Stomach (tissue), 9 donors: ENCODE results near the gene FAM200A. TPM values are rescaled to one million over a fixed set of nuclear protein-coding genes. Genes with fewer than 3 reads are reported as not detected.

Experiments used
- DNase-seq, 2 donors: peaks; one replicate each; pipeline versions ENCODE4 v3.0.0 to v3.0.0-alpha.2; 2013 to 2019
- H3K27ac ChIP-seq, 5 donors: fragments of 200-600 bp in 4 of 5; sonication (generic) in 4 of 5; one replicate each; pipeline ENCODE4 v1.5.1; 2013 to 2019; ENCODE audit warnings: mild to moderate bottlenecking in 1 of 5, moderate library complexity in 1 of 5
- H3K27me3 ChIP-seq, 3 donors: fragments of 200-600 bp; sonication (generic); one replicate each; pipeline ENCODE4 v1.5.1; 2017 to 2019; ENCODE audit warnings: mixed run types in 1 of 3
- H3K36me3 ChIP-seq, 4 donors: fragments of 200-600 bp; sonication (generic); 1 replicate in 3 of 4; 2 replicates in 1 of 4; pipeline ENCODE4 v1.5.1; 2016 to 2019
- H3K4me1 ChIP-seq, 4 donors: fragments of 200-600 bp; sonication (generic); one replicate each; pipeline ENCODE4 v1.5.1; 2016 to 2019
- H3K4me3 ChIP-seq, 4 donors: fragments of 200-600 bp; sonication (generic) in 3 of 4; one replicate each; pipeline ENCODE4 v1.5.1; 2016 to 2019; ENCODE audit warnings: mild to moderate bottlenecking in 1 of 4
- H3K9me3 ChIP-seq, 4 donors: fragments of 200-600 bp; sonication (generic); one replicate each; pipeline ENCODE4 v1.5.1; 2016 to 2019
- CTCF ChIP-seq, 7 experiments: fragments of 450-650 bp in 4 of 7; fragments of 200-600 bp in 3 of 7; sonication (generic) in 3 of 7; IDR thresholded peaks; one replicate each; pipeline ENCODE4 v1.5.1; 2016 to 2019; ENCODE audit warnings: antibody characterized with exemption in 7 of 7, control low read depth in 2 of 7, mild to moderate bottlenecking in 1 of 7
- EP300 ChIP-seq: sonication (generic); formaldehyde crosslinking; IDR thresholded peaks from one replicate; pipeline ENCODE4 v1.6.1; 2017; ENCODE audit warnings: antibody characterized with exemption
- POLR2A ChIP-seq, 4 donors: fragments of 450-650 bp; IDR thresholded peaks; one replicate each; pipeline ENCODE4 v1.6.1; 2016; ENCODE audit warnings: antibody characterized with exemption in 4 of 4, control low read depth in 2 of 4, mild to moderate bottlenecking in 1 of 4, moderate library complexity in 1 of 4
- POLR2AphosphoS5 ChIP-seq, 3 donors: sonication (generic); formaldehyde crosslinking; IDR thresholded peaks; one replicate each; pipeline ENCODE4 v1.6.1; 2016; ENCODE audit warnings: antibody characterized with exemption in 3 of 3
- WGBS, 5 donors: extraction: QIAGEN DNeasy Blood & Tissue Kit in 3 of 5; methylation state at CpG; one replicate each; pipeline versions ENCODE4 v1.1.5 to v1.1.7; 2013 to 2018; 5-methylcytosine and 5-hydroxymethylcytosine counted together
- intact Hi-C: fragments of 100-400 bp; cut with DNase I; formaldehyde crosslinking; loops from one replicate; pipeline ENCODE4 v1.15.1; 2023; ENCODE audit warnings: low total_unique reads
- polyA plus RNA-seq, 3 donors: library from polyadenylated mRNA; stranded (reverse); fragments of 200-250 nt; gene quantifications; one replicate each; pipeline ENCODE4 v1.2.3, GENCODE V29; 2013
- total RNA-seq, 5 donors: library from RNA; depleted of rRNA; stranded (reverse); fragments of >200 nt; gene quantifications; one replicate each; pipeline versions ENCODE4 v1.1.0 to v1.2.3, GENCODE V29; 2014 to 2016
- donor health status: healthy with polysubstance abuse.
- donor health status: Bipolar disorder and iron deficiency.
- donor health status: healthy.

The FAM200A gene
- total and polyA plus RNA-seq, 8 donors: 0.45 to 35.9 (median 3.4) TPM

GRCh38 chr7:99499721-99500636 lies 51.9 kb downstream of the FAM200A start, which contains the start of gene ZNF394:
ZNF394 (minus strand) TSS chr7:99500281; CDS start chr7:99500093, 188 bp downstream.
- Histone ChIP-seq H3K4me3 (peak within 1 kb of the TSS; percentile 76 to 94 (median 87)), H3K36me3 (peaks cover 13 to 37% (median 35%) of the 10 kb centered on the region in 4 donors), H3K27me3 (no peaks in the 10 kb centered on the region), H3K27ac (peak within 1 kb of the TSS; percentile 94 to 98 (median 97)), H3K9me3 (peaks cover 0 to 15% (median 3%) of the 10 kb centered on the region in 4 donors), H3K4me1 (peaks cover 20 to 49% (median 37%) of the 10 kb centered on the region in 4 donors)
- WGBS, 5 donors: 0 to 1% (median 0%) methylated on average over 48 to 68 of the region's 68 CpGs
- TF ChIP-seq POLR2A (IDR thresholded peaks at IDR 0.05) (peak in 1 of 4 donors; percentile 53), POLR2AphosphoS5 (IDR thresholded peaks at IDR 0.05) (peak; percentile 94), CTCF (IDR thresholded peaks at IDR 0.05) (no peak)
- intact Hi-C loops: loop anchor here (10.0 kb wide), 1 partner anchor 55 kb away; the partner anchor contains the start of genes FAM200A and ZNF655
- DNase-seq: peak; percentile 90 to 97

GRCh38 chr7:99499371-99499720 lies 52.6 kb downstream of the FAM200A start:
- TF ChIP-seq POLR2AphosphoS5 (IDR thresholded peaks at IDR 0.05) (no peak), EP300 (no peak), POLR2A (IDR thresholded peaks at IDR 0.05) (no peak), CTCF (IDR thresholded peaks at IDR 0.05) (no peak)
- Histone ChIP-seq H3K36me3 (peaks cover 14 to 44% (median 41%) of the 10 kb centered on the region in 4 donors), H3K27ac (peak overlapping the region; percentile 94 to 98 (median 97)), H3K4me3 (peak overlapping the region; percentile 76 to 94 (median 87)), H3K27me3 (no peaks in the 10 kb centered on the region), H3K4me1 (peaks cover 20 to 49% (median 37%) of the 10 kb centered on the region in 4 donors), H3K9me3 (peaks cover 0 to 21% (median 9%) of the 10 kb centered on the region in 4 donors)
- DNase-seq: peak in 1 of 2 donors; percentile 55
- WGBS, 5 donors: 0 to 1% (median 0%) methylated on average over 12 to 14 of the region's 14 CpGs
- intact Hi-C loops: no loop called here

- H3K27ac ChIP-seq: peak overlapping the region in 4 of 5 donors; percentile 96 to 98 (median 98)
- H3K27me3 ChIP-seq: no peaks in the 10 kb centered on the region
- intact Hi-C loops: no loop called here
- H3K4me1 ChIP-seq: peaks cover 16 to 41% (median 32%) of the 10 kb centered on the region in 4 donors
- peaks cover 8 to 29% (median 17%) of the 10 kb centered on the region in 4 donors for H3K9me3 ChIP-seq
- TF ChIP-seq POLR2AphosphoS5 (IDR thresholded peaks at IDR 0.05) (no peak), EP300 (no peak), CTCF (IDR thresholded peaks at IDR 0.05) (no peak), POLR2A (IDR thresholded peaks at IDR 0.05) (no peak)
- WGBS, 5 donors: 43 to 74% (median 55%) methylated on average over 11 of the region's 11 CpGs
- peak overlapping the region; percentile 76 to 94 (median 87) for H3K4me3 ChIP-seq
- H3K36me3 ChIP-seq: peaks cover 22 to 52% (median 49%) of the 10 kb centered on the region in 4 donors
- DNase-seq: no peak
Measured at GRCh38 chr7:99498546-99498944, 53.4 kb downstream of the FAM200A start.

GRCh38 chr7:99497766-99498545 lies 54.0 kb downstream of the FAM200A start:
- peaks cover 28 to 57% (median 55%) of the 10 kb centered on the region in 4 donors for H3K36me3 ChIP-seq
- H3K4me3 ChIP-seq: peak overlapping the region; percentile 76 to 94 (median 87)
- 67 to 75% (median 71%) methylated on average over 6 of the region's 6 CpGs for WGBS, 5 donors
- H3K27me3 ChIP-seq: no peaks in the 10 kb centered on the region
- peaks cover 10 to 35% (median 23%) of the 10 kb centered on the region in 4 donors for H3K9me3 ChIP-seq
- peak overlapping the region in 1 of 5 donors; percentile 97 for H3K27ac ChIP-seq
- TF ChIP-seq CTCF (IDR thresholded peaks at IDR 0.05) (no peak), POLR2AphosphoS5 (IDR thresholded peaks at IDR 0.05) (no peak), EP300 (no peak), POLR2A (IDR thresholded peaks at IDR 0.05) (no peak)
- intact Hi-C loops: no loop called here
- no peak for DNase-seq
- peaks cover 16 to 41% (median 32%) of the 10 kb centered on the region in 4 donors for H3K4me1 ChIP-seq
